Stomach (tissue), 9 donors: Measurements from ENCODE around the gene ENOX1. TPM values are rescaled to one million over a fixed set of nuclear protein-coding genes. Genes with fewer than 3 reads are reported as not detected.

ENCODE experiments used
- DNase-seq, 2 donors: peaks; one replicate each; pipeline versions ENCODE4 v3.0.0 to v3.0.0-alpha.2; 2013 to 2019
- H3K27ac ChIP-seq, 5 donors: fragments of 200-600 bp in 4 of 5; sonication (generic) in 4 of 5; one replicate each; pipeline ENCODE4 v1.5.1; 2013 to 2019; ENCODE audit warnings: mild to moderate bottlenecking in 1 of 5, moderate library complexity in 1 of 5
- H3K27me3 ChIP-seq, 3 donors: fragments of 200-600 bp; sonication (generic); one replicate each; pipeline ENCODE4 v1.5.1; 2017 to 2019; ENCODE audit warnings: mixed run types in 1 of 3
- H3K36me3 ChIP-seq, 4 donors: fragments of 200-600 bp; sonication (generic); 1 replicate in 3 of 4; 2 replicates in 1 of 4; pipeline ENCODE4 v1.5.1; 2016 to 2019
- H3K4me1 ChIP-seq, 4 donors: fragments of 200-600 bp; sonication (generic); one replicate each; pipeline ENCODE4 v1.5.1; 2016 to 2019
- H3K4me3 ChIP-seq, 4 donors: fragments of 200-600 bp; sonication (generic) in 3 of 4; one replicate each; pipeline ENCODE4 v1.5.1; 2016 to 2019; ENCODE audit warnings: mild to moderate bottlenecking in 1 of 4
- H3K9me3 ChIP-seq, 4 donors: fragments of 200-600 bp; sonication (generic); one replicate each; pipeline ENCODE4 v1.5.1; 2016 to 2019
- CTCF ChIP-seq, 7 experiments: fragments of 450-650 bp in 4 of 7; fragments of 200-600 bp in 3 of 7; sonication (generic) in 3 of 7; IDR thresholded peaks; one replicate each; pipeline ENCODE4 v1.5.1; 2016 to 2019; ENCODE audit warnings: antibody characterized with exemption in 7 of 7, control low read depth in 2 of 7, mild to moderate bottlenecking in 1 of 7
- EP300 ChIP-seq: sonication (generic); formaldehyde crosslinking; IDR thresholded peaks from one replicate; pipeline ENCODE4 v1.6.1; 2017; ENCODE audit warnings: antibody characterized with exemption
- POLR2A ChIP-seq, 4 donors: fragments of 450-650 bp; IDR thresholded peaks; one replicate each; pipeline ENCODE4 v1.6.1; 2016; ENCODE audit warnings: antibody characterized with exemption in 4 of 4, control low read depth in 2 of 4, mild to moderate bottlenecking in 1 of 4, moderate library complexity in 1 of 4
- POLR2AphosphoS5 ChIP-seq, 3 donors: sonication (generic); formaldehyde crosslinking; IDR thresholded peaks; one replicate each; pipeline ENCODE4 v1.6.1; 2016; ENCODE audit warnings: antibody characterized with exemption in 3 of 3
- WGBS, 5 donors: extraction: QIAGEN DNeasy Blood & Tissue Kit in 3 of 5; methylation state at CpG; one replicate each; pipeline versions ENCODE4 v1.1.5 to v1.1.7; 2013 to 2018; 5-methylcytosine and 5-hydroxymethylcytosine counted together
- intact Hi-C: fragments of 100-400 bp; cut with DNase I; formaldehyde crosslinking; loops from one replicate; pipeline ENCODE4 v1.15.1; 2023; ENCODE audit warnings: low total_unique reads
- polyA plus RNA-seq, 3 donors: library from polyadenylated mRNA; stranded (reverse); fragments of 200-250 nt; gene quantifications; one replicate each; pipeline ENCODE4 v1.2.3, GENCODE V29; 2013
- total RNA-seq, 5 donors: library from RNA; depleted of rRNA; stranded (reverse); fragments of >200 nt; gene quantifications; one replicate each; pipeline versions ENCODE4 v1.1.0 to v1.2.3, GENCODE V29; 2014 to 2016
- donor health status: healthy with polysubstance abuse.
- donor health status: Bipolar disorder and iron deficiency.
- donor health status: healthy.

The ENOX1 gene
- total and polyA plus RNA-seq, 8 donors = 0.46 to 6.2 (median 1.4) TPM; not detected in 1

- 72 to 93% (median 90%) methylated on average over 1 of the region's 1 CpG for WGBS, 5 donors
- no peaks in the 10 kb centered on the region for H3K36me3 ChIP-seq
- H3K4me1 ChIP-seq = no peaks in the 10 kb centered on the region
- TF ChIP-seq EP300 (no peak), CTCF (IDR thresholded peaks at IDR 0.05) (no peak), POLR2AphosphoS5 (IDR thresholded peaks at IDR 0.05) (no peak), POLR2A (IDR thresholded peaks at IDR 0.05) (no peak)
- H3K4me3 ChIP-seq = no peak overlapping the region
- no peak overlapping the region for H3K27ac ChIP-seq
- DNase-seq = no peak
- H3K9me3 ChIP-seq = no peaks in the 10 kb centered on the region
- intact Hi-C loops = no loop called here
- no peaks in the 10 kb centered on the region for H3K27me3 ChIP-seq
These were observed 146.3 kb downstream of the ENOX1 start for GRCh38 chr13:43640476-43640875.

- H3K9me3 ChIP-seq = no peaks in the 10 kb centered on the region
- H3K4me1 ChIP-seq = no peaks in the 10 kb centered on the region
- H3K36me3 ChIP-seq = no peaks in the 10 kb centered on the region
- no peak overlapping the region for H3K27ac ChIP-seq
- no peak for TF ChIP-seq POLR2A (IDR thresholded peaks at IDR 0.05)
- TF ChIP-seq POLR2AphosphoS5 (IDR thresholded peaks at IDR 0.05) = no peak
- no peak for TF ChIP-seq CTCF (IDR thresholded peaks at IDR 0.05)
- no peak for TF ChIP-seq EP300
- 70 to 78% (median 73%) methylated on average over 3 of the region's 3 CpGs for WGBS, 5 donors
- H3K27me3 ChIP-seq = no peaks in the 10 kb centered on the region
- no peak for DNase-seq
- intact Hi-C loops = no loop called here
- H3K4me3 ChIP-seq = no peak overlapping the region
These were observed 155.7 kb downstream of the ENOX1 start for GRCh38 chr13:43631106-43631505.

- Histone ChIP-seq H3K27me3 (no peaks in the 10 kb centered on the region), H3K4me1 (no peaks in the 10 kb centered on the region), H3K9me3 (no peaks in the 10 kb centered on the region), H3K27ac (no peak overlapping the region), H3K4me3 (no peak overlapping the region), H3K36me3 (no peaks in the 10 kb centered on the region)
- intact Hi-C loops = no loop called here
- 81 to 97% (median 94%) methylated on average over 3 of the region's 3 CpGs for WGBS, 5 donors
- TF ChIP-seq POLR2A (IDR thresholded peaks at IDR 0.05) (no peak), CTCF (IDR thresholded peaks at IDR 0.05) (no peak)
- no peak for DNase-seq
These were observed 156.9 kb downstream of the ENOX1 start for GRCh38 chr13:43629691-43630480.

- no peak for DNase-seq
- Histone ChIP-seq H3K9me3 (no peaks in the 10 kb centered on the region), H3K27me3 (no peaks in the 10 kb centered on the region), H3K36me3 (no peaks in the 10 kb centered on the region), H3K4me3 (no peak overlapping the region), H3K4me1 (no peaks in the 10 kb centered on the region), H3K27ac (no peak overlapping the region)
- intact Hi-C loops = no loop called here
- TF ChIP-seq CTCF (IDR thresholded peaks at IDR 0.05) (no peak), EP300 (no peak), POLR2AphosphoS5 (IDR thresholded peaks at IDR 0.05) (no peak), POLR2A (IDR thresholded peaks at IDR 0.05) (no peak)
- 51 to 83% (median 69%) methylated on average over 2 of the region's 2 CpGs for WGBS, 5 donors
These were observed 159.8 kb downstream of the ENOX1 start for GRCh38 chr13:43626994-43627393.
